Left renal pelvis (tissue), 4 donors: ENCODE measurements around the gene SYVN1. TPM values are rescaled to one million over a fixed set of nuclear protein-coding genes. Genes with fewer than 3 reads are reported as not detected.

Experiments
- DNase-seq, 4 donors: peaks; one replicate each; pipeline ENCODE4 v3.0.0-alpha.2; 2013; ENCODE audit warnings: low read depth in 4 of 4, low spot score in 3 of 4
- polyA plus RNA-seq, 4 donors: library from polyadenylated mRNA; unstranded; fragments of 120-200 nt; gene quantifications; one replicate each; pipeline ENCODE4 v1.2.1, GENCODE V29; 2013; ENCODE audit not compliant: insufficient read length in 4 of 4

The SYVN1 gene
- polyA plus RNA-seq, 4 donors = 44.0 to 62.7 (median 55.2) TPM

DNA sequence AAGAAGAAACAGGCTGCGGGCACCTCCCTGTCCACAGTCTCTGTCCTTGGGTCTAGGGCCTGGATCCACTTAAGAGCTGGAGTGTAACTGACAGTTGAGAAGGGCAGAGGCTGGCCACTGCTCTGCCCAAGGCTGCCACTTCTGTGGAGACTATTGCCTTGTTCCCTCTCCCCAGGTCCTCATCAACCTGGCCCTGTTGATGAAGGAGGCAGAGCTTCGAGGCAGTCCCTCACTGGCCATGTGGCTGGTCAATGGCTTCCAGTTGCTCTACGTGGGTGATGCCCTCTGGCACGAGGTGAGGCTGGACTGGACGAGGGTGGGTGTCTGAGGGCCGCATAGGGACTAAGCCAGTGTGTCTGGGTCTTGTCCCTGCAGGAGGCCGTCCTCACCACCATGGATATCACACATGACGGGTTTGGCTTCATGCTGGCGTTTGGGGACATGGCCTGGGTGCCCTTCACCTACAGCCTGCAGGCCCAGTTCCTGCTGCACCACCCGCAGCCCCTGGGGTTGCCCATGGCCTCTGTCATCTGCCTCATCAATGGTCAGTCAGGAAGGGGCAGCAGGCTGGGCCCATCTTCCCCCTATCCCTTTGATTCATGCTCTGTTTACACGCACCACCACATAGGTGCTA lies 19.7 kb downstream of the SYVN1 start:
- no peak for DNase-seq

DNA sequence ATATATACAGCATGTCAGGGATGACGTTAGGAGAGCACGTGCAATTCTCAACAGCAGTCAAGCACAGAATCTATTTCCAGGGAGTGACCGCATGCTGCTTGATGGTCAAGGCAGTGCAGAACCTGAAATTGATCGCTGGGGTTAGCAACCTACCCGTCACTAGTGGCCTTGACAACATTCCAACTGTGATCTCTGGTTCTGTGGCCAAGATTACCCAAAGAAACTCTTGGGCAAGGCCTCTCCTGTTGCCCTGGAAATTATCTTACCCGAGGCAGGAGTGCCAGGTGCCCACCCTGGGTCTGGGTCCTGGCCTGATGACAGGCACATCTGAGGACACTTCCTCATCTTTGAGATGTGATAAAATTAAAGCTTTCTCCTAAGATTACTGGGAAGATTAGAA lies 20.5 kb downstream of the SYVN1 start:
- no peak for DNase-seq

DNA sequence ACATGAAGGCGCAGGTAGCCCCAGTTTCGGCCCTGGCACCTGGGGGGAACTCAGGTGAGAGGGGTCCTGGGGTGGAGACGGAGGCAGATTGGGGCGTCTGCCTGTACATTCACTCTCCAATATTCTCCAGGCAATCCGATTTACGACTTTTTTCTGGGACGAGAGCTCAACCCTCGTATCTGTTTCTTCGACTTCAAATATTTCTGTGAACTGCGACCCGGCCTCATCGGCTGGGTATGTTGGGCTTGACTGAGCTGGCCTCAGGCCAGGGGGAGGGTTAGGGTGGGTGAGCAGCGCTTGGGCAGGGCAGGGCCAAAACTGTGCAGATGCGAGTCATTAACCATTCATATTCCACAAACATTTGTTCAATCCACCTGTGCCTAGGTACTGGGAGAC lies 21.0 kb downstream of the SYVN1 start:
- no peak for DNase-seq

DNA sequence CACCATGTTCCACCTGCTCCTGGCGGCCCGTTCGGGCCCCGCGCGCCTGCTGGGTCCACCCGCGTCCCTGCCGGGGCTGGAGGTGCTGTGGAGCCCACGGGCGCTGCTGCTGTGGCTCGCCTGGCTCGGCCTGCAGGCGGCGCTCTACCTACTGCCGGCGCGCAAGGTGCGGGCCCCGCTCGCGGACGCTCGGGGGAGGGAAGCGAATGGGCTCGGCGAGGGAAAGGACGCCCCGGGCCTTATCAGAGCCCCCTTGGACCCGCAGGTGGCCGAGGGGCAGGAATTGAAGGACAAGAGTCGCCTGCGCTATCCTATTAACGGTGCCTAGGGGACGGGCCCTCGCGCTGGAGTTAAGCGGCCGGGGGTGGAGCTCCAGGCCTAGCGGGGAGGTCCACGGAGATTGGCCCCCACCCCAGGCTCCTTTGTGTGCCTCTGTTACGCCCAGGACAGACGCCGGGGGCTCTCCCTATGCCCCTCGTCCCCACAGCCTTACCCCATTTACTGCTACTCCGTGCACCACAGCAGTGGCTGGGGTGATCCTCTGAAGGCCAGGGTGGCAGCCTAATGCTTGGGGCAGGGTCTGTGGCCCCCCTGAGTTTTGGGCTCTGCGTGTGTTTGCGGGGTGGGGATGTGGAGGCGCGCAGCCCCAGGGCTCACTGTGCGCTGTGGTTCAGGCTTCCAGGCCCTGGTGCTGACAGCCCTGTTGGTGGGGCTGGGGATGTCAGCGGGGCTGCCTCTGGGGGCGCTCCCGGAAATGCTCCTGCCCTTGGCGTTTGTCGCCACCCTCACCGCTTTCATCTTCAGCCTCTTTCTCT lies 21.6 kb downstream of the SYVN1 start:
- DNase-seq = no peak

DNA sequence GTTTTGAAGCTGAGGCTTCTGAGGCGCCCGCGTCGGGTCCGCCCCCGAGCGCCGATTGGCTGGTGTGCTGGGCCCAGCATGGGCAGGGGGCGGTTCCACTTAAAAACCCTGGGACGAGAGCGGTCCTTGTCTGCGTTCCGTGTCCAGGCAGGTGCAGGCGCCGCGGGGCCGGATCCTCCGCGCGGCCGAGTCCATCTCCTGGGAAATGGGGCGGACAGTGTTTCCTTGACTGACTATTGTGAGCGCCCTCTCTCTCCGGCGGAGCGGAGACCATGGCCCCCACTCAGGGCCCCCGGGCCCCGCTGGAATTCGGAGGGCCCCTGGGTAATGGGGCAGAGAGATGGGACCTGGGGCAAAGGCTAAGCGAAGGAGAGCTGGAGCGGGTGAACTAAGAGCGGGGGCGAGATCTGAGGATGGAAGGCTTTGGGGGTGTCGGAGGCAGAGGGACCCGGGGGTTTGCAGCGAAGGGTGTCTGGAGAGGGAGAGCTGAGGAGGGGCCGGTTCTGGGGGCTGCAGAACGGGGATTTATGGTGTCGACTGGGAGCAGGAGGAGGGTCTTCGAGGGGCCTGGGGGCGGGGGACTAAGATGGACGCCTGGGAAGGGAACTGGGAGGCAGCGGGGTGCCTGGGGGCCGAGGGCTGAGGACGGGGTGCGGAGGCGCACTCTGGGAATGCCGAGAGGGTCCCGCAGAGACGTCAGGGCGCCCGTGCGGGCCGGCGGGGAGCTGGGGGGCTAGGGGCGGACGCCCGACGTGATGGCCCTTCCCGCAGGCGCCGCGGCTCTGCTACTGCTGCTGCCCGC lies 22.4 kb downstream of the SYVN1 start, which contains the start of gene TM7SF2:
Gene TM7SF2, plus strand, starts transcription at position 129 of the 802 bp plus-strand sequence. Its CDS starts 144 bp downstream, at position 273.
- peak in 2 of 4 donors; percentile 89 to 90 for DNase-seq

DNA sequence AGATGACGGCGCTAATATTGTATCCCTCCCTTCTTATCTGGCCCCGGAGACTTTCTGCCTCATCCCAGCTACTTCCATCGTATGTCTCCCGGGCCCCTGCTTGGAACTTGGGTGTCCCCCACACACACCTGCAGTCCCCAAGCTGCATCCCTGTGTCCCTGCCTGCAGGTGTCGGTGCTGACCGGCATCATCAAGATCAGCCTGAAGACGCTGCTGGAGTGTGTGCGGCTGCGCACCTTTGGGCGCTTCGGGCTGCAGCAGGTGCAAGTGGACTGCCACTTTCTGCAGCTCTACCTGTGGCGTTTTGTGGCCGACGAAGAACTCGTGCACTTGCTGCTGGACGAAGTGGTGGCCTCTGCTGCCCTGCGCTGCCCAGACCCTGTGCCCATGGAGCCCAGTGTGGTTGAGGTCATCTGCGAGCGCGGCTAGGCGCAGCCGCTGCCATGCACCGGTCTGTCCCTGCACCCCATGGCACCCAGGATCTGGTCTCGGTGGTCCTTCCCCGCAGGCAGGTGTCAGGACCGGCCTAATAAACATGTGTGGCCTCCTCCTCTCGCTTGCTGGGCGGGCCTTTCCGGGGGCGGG lies 23.1 kb downstream of the SYVN1 start:
- no peak for DNase-seq

DNA sequence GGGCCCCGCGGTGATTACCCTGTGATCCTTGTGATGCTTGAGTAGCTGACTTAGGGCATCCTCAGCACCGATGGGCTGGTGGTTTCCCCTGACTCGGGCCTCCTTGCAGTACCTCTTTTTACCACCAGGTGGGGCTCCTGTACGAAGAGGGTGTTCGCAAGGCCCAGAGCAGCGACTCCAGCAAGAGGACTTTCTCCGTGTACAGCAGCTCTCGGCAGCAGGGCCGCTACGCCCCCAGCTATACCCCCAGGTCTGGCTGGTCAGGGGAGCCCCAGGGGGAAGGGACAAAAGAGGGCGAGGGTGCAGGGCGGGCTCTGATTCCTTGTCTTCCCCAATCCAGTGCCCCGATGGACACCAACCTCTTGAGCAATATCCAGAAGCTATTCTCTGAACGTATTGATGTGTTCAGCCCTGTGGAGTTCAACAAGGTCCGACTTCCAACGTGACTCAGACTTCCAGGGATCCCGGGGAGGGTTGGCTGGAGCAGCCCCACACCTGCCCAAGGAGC lies 23.9 kb downstream of the SYVN1 start:
- DNase-seq = peak in 1 of 4 donors; percentile 67

DNA sequence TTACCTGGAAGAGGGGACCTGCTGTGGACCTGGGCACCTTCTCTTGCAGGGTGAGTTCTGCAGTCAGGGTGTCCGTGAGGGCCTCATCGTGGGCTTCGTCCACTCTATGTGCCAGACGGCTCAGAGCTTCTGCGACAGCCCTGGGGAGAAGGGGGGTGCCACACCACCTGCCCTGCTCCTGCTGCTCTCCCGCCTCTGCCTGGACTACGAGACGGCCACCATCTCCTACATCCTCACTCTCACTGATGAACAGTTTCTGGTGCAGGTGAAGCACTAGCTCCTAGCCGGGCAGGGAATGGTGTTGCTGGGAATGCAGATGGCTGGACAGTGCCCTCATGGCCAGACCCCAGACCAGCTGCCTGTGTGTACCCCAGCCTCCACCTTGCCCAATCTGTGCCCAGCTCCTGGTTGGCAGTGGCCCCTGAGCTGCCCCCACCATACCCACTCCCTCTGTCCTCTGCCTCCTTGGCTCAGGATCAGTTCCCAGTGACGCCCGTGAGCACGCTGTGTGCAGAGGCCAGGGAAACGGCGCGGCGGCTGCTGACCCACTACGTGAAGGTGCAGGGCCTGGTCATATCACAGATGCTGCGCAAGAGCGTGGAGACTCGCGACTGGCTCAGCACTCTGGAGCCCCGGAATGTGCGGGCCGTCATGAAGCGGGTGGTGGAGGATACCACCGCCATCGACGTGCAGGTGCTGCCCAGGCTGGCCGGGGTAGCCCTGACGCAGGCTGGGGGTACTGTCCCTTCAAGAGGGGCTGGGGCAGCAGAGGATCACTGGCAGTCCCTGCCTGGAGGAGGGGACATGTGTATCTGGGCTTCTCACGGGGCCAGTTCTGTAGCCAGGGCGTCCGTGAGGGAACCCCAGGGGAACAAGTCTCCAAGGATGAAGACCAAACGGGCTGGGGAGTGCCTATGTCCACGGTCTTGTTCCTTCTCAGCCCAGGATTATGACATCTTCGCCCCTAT lies 24.8 kb downstream of the SYVN1 start:
- DNase-seq = no peak

DNA sequence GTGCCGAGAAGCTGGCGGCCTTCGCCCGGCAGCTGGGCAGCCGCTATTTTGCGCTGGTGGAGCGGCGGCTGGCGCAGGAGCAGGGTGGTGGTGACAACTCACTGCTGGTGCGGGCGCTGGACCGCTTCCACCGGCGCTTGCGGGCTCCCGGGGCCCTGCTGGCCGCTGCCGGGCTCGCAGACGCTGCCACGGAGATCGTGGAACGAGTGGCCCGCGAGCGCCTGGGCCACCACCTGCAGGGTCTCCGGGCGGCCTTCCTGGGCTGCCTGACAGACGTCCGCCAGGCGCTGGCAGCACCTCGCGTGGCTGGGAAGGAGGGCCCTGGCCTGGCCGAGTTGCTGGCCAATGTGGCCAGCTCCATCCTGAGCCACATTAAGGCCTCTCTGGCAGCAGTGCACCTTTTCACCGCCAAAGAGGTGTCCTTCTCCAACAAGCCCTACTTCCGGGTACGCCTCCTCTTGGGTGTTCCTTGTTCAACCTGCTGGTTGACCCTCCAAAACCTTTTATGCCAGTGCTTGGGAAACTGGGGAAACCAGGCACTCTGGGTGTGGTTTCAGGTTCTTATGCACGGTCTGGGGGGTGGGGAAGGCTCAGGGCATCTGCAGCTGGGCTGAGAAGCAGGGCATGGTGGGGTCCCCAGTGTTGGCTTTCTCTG lies 25.7 kb downstream of the SYVN1 start:
- no peak for DNase-seq

DNA sequence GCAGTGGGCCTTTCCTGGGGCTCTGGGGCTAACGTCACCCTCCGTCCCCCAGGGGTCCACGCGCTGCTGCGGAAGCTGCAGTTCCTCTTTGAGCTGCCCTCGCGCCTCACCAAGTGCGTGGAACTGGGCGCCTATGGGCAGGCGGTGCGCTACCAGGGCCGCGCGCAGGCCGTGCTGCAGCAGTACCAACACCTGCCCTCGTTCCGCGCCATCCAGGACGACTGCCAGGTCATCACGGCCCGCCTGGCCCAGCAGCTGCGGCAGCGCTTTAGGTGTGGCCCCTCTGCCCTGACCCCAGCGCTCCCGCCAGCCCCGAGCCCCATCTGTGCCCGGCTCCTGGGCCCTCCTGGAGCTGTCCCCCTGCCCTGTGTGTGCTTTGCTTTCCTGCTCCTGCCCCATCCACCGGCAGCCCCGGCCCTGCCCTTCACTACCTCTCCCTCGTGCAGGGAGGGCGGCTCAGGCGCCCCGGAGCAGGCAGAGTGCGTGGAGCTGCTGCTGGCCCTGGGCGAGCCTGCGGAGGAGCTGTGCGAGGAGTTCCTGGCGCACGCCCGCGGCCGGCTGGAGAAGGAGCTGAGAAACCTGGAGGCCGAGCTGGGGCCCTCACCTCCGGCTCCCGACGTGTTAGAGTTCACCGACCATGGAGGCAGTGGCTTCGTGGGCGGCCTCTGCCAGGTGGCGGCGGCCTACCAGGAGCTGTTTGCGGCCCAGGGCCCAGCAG lies 26.4 kb downstream of the SYVN1 start:
- no peak for DNase-seq

DNA sequence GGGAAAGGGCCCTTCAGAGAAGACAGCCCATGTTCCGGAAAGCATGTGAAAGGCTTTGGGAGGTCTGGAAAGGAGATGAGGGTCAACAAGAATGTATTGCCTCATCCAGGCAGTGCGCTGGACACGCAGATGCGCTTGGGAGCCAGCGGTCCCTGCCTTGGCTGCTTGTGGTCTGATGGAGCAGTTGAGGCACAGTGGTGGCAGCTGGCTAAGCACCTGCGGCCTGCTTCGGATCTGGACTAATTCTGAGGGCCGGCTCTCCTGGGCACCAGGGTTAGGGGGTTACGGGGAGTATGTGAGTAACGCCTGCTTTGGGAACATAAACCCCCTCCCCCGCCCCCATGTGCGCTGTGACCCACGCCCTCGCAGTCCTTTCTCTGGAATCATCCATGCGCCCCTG lies 27.2 kb downstream of the SYVN1 start:
- DNase-seq = no peak

DNA sequence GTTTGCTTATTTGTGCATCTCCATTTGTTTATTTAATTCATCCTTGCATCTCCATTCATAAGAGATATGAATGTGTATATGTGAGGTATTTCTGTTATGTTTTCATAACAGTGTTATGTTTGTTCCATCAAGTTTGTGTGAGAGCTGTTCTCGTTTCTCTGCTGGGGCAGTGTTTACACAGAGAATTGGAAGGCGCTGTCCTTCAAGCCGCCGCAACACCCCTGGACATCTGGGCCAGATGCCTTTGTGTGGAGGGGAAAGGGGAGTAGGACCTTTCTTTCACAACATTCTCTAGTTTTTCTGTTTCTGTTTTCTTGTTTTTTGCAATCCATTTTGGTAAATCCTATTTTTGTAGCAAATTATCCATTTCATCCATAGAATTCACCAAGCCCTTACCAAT lies 29.7 kb downstream of the SYVN1 start:
- no peak for DNase-seq

DNA sequence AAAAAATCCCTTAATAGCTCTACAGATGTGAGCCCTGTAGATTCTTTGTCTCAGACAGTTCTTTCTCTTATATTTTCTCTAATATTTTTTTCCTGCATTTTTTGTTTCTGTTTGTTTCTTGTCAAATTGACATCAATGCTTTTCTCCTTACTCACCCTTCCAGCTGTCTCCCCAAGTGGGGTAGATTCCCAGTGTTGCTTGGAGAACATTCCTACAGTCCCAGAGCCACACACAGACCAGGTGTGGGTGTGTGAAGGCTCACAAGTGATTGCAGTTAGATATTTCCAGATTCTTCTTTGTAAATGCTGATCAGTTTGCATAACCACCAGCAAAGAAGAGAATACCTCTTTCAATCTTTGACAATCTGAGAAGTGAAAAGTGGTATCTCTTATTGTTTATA lies 30.8 kb downstream of the SYVN1 start:
- DNase-seq = no peak

DNA sequence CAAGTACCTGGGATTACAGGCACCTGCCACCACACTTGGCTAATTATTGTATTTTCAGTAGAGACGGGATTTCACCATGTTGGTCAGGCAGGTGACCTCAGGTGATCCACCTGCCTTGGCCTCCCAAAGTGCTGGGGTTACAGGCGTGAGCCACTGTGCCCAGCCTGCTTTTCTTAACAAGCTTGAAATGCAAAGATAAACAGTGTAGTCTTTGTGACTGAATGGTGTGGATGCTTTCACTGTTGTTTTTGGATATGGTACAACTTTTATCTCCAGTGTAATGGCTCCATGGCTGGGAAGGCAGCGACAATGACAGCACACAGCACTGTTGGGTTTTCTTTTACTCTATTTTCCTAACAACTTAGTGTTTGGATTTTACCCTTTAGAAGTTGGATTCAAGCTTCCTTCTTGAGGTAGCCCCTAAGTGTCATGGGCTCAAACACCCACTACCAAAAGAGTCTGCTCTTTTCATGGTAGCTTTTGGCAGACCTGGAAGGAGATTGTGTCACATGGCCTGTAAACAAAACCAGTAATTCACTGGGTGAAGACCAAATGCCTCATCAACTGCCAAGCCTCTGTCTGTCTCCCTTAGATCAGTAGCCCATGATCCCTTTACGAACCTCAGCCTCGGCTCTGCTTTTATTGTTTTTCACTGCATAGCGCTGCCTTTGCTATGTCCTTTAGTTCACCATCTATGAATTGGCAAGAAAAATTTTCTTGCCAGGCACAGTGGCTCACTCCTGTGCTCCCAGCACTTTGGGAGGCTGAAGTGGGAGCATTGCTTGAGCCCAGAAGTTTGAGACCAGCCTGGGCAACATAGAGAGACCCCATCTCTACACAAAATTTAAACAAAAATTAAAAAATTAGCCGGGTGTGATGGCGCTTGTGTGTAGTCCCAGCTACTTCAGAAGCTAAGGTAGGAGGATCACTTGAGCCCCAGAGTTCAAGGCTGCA lies 31.9 kb downstream of the SYVN1 start:
- no peak for DNase-seq

DNA sequence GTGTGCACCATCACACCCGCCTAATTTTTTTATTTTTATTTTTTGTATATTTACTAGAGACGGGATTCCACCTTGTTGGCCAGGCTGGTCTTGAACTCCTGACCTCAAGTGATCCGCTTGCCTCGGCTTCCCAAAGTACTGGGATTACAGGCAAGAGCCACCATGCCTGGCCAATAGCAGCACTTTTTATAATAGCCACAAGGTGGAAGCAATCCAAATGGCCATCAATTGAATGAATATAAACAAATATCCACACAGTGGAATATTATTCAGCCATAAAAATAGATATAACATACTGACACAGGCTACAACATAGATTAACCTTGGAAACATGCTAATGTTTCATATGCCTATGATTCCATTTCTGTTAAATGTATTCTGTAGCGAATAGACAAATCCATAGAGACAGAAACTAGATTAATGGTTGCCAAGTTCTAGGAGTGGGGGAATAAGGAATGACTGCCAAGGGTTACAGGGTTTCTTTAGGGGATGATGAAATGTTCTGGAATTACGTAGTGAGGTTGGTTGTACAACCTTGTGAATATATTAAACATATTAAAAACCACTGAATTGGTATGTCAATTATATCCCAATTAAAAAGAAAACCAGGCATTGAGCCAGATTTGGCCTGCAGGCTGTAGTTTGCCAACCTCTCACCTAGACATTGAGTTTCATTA lies 33.5 kb downstream of the SYVN1 start:
- DNase-seq = no peak

DNA sequence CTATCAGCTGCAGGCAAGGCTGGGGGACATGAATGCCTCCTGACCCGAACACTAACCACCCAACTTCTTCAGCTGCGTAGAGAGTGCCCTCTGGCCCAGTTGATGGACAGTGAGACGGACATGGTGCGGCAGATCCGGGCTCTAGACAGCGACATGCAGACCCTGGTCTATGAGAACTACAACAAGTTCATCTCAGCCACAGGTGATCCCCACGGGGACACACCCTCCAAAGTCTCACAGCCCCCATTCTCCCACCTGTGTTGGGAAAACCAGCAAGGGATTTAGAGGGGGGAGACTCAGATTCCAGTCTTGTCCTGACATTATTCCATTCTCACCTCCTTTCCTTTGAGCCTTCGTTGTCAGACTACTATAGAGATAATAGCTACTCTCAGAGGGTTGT lies 37.4 kb downstream of the SYVN1 start:
- DNase-seq = no peak
